GM21723 (cell line): Measurements from ENCODE around the gene PRDM15.

Experiments
- ATAC-seq: cut with Tn5 transposase; IDR thresholded peaks from one replicate; pipeline ENCODE4 v1.9.1; 2021; ENCODE audit warnings: mild to moderate bottlenecking, moderate library complexity; ENCODE audit not compliant: unreplicated experiment

The PRDM15 gene

GRCh38 chr21:41753006-41753898 lies 125.9 kb downstream of the PRDM15 start:
- no peak for ATAC-seq

GRCh38 chr21:41752231-41752681 lies 126.9 kb downstream of the PRDM15 start:
- ATAC-seq = no peak

GRCh38 chr21:41751611-41752011 lies 127.5 kb downstream of the PRDM15 start:
- ATAC-seq = no peak

GRCh38 chr21:41750532-41751151 lies 128.5 kb downstream of the PRDM15 start:
- no peak for ATAC-seq

GRCh38 chr21:41750051-41750450 lies 129.1 kb downstream of the PRDM15 start:
- no peak for ATAC-seq

GRCh38 chr21:41749286-41749685 lies 129.9 kb downstream of the PRDM15 start:
- no peak for ATAC-seq
